Jurkat, Clone E6-1 (cell line): ENCODE data around the gene EME2.
A peak's percentile ranks its signal among the peaks of the same experiment; 100 is the strongest.
"Not testable (repeated sequence)": the region's sequence is repeated elsewhere in the genome, so short reads cannot be mapped to it uniquely, and the experiment has no call there.

Experiments
- DNase-seq: peaks from one replicate; pipeline ENCODE4 v3.0.0-alpha.2; 2011; ENCODE audit warnings: low read depth, low spot score
- H3K4me3 ChIP-seq: 2 replicates; pipeline ENCODE4 v1.5.1; 2011; ENCODE audit warnings: mild to moderate bottlenecking, low read length, control low read depth, moderate library complexity

Gene EME2

DNA sequence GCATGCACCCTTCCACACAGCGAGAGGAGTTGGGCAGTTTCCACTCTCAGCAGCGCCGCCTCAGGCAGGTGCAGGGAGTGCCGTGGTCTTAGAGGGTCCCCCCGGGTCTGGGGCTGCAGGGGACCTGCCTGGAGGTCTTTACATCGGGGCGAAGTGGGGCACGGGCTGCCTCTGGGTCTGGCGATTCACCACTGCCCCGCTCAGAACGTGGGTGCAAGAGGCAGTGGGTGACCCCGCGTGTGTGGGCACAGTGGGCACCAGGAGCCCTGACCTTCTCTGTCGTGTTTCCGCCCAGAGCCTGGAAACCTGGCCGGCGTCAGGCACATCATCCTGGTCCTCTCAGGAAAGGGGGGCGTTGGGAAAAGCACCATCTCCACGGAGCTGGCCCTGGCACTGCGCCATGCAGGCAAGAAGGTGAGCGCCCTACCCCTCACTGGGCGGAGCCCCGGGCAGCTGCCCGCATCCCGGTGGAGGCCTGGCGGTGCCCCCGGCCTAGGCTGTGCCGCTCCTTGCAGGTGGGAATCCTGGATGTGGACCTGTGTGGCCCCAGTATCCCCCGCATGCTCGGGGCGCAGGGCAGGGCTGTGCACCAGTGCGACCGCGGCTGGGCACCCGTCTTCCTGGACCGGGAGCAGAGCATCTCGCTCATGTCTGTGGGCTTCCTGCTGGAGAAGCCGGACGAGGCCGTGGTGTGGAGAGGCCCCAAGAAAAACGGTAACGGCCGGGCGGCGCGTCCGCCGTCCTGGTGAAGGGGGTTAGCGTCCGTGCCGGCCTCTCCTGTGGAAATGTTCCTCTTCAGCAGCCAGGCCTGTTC, 13.8 kb downstream of the EME2 start:
- no peak overlapping the region for H3K4me3 ChIP-seq
- DNase-seq, result no peak

GRCh38 chr16:1787056-1787321, 14.4 kb downstream of the EME2 start:
- no peak for DNase-seq
- no peak overlapping the region for H3K4me3 ChIP-seq

DNA sequence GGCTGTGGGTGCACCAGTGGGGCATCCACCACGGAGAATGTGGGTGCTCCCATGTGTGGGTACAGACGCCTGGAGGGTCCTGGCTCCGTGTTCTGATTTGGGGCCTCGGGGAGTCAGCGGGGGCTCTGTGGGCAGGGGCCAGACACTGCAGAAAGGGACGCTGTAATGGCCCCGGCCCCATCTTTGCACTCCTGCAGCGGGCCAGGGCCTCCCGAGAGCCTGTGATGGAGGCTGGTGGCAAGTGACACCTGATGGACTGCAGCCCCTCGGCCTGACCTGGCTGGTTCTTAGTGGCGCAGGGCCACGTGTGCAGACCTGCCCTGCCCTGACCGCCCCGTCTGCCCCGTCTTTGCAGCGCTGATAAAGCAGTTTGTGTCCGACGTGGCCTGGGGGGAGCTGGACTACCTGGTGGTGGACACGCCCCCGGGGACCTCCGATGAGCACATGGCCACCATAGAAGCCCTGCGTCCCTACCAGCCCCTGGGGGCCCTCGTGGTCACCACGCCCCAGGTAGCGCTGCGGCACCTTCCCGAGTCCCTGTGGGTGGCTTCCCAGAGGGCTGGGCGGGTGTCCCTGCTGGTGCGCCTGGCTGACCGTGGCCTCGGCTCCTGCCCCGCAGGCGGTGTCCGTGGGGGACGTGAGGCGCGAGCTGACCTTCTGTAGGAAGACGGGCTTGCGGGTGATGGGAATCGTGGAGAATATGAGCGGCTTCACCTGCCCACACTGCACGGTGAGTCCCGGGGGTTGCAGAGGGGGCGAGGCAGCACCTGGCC, 14.9 kb downstream of the EME2 start:
- H3K4me3 ChIP-seq, result no peak overlapping the region
- no peak for DNase-seq

GRCh38 chr16:1788095-1788707, 15.6 kb downstream of the EME2 start:
- DNase-seq, result no peak
- H3K4me3 ChIP-seq, result no peak overlapping the region

DNA sequence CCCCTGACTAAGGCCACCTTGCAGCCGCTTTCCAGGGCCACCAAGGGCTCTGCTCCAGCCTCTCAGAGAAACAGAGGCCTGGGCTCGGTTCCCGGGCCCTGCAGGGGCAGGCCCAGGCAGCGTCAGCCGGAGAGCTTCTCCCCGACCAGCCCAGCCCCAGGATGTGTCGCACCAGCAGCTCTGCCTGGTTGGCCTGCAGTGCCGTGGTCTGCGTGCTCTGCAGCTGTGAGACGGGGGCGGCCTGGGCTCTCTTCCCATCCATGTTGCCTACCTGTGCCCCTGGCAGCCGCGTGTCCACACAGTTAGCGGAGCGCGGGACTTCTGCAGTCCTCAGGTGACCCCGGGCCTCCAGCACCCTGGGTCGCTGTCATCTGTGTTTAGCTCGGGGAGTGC, 16.1 kb downstream of the EME2 start:
- H3K4me3 ChIP-seq, result no peak overlapping the region
- DNase-seq, result no peak

- no peak for DNase-seq
Observed at GRCh38 chr16:1789643-1790045, 17.0 kb downstream of the EME2 start.

GRCh38 chr16:1790261-1790610, 17.6 kb downstream of the EME2 start:
- no peak overlapping the region for H3K4me3 ChIP-seq
- DNase-seq, result no peak

More at GRCh38 chr16:1789643-1790045, 17.0 kb downstream of the EME2 start:
- no peak overlapping the region for H3K4me3 ChIP-seq

DNA sequence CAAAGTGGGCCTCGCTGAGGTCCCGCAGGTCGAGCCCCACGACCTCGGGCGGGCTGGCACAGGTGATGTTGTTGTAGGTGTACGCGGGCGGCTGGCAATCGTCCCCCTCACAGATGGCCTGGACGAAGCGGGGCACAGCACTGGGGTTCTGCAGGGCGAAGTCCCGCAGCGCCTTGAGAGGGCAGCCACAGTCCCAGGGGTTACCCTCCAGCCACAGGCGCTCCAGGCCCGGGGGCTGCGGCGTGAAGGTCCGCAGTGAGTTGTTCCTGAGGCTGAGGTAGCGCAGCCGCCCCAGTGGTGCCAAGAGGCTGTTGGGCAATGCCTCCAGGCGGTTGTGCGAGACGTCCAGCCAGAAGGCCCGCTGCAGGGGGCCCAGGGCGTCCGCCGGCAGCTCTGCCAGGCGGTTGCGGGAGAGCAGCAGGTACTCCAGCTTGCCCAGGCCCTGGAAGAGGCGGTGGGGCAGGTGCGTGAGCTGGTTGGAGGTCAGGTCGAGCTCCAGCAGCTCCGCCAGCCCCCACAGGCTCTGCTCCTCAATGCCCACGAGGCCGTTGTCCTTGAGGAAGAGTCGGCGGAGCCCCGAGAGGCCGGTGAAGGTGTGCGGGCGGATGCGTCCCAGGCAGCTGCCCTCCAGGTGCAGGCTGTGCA, 18.1 kb downstream of the EME2 start:
- DNase-seq, result no peak
- H3K4me3 ChIP-seq, result no peak overlapping the region

DNA sequence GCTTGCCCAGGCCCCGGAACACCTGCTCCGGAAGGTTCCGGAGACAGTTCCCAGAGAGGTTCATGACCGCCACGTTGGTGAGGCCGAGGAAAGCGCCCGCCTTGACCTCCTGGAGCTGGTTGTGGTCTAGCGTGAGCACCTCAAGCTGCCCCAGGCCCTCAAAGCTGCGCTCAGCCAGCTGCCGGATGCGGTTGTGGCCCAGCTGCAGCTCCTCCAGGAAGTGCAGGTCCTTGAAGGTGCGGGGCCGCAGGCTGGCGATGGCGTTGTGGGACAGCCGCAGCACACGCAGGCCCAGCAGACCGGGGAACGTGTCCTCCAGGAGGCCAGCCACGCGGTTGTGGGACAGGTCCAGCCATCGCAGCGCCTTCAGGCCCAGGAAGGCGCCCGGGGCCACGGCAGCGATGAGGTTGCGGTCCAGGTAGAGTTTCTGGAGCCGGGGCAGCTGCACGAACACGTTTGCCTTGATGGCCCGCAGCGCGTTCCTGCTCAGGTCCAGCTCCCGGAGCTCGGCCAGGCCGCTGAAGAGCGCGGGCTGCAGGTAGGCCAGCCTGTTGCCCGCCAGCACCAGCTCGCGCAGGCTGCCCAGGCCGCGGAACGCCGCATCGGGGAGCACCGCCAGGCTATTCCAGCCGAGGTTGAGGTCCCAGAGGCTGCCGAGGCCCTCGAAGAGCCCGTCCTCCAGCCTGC, 18.8 kb downstream of the EME2 start:
- H3K4me3 ChIP-seq, result no peak overlapping the region
- peak; percentile 75 for DNase-seq

DNA sequence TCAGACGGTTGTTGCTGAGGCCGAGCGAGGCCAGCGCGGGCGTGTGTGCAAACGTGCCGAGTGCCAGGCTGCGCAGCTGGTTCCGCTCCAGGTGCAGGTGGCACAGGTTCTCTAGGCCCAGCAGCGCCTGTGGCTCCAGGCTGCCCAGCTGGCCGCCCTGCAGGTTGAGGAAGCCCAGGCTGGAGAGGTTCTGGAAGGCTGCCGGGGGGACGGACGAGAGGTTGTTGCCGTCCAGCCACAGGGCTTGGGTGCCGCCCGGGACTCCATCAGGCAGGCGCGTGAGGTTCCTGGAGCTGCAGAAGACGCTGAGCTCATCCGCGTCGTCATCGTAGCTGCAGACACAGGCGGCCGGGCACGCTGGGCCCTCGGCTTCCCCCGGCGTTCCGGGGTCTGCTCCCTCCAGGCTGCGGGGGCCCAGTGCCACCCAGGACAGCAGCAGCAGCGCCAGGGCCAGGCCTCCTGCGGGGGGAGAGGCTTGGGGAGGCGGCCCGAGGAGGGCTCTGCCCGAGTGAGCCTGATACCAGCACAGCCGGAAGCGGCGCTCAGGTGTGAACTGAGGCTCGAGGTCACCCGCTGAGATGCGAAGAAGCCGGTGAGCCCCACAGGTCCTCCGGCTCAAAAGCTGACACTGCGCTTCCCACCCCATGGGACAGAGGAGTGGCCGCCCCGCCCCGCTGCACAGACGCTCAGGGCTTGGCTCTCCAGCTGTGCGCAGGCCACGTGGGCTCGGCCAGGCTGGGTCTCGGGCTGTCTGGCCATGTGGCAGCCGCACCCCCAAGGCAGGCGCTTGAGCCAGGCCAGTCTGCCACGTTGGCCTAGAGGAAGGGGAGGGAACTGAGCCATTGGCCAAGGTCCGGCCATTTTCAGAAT, 19.6 kb downstream of the EME2 start:
- no peak overlapping the region for H3K4me3 ChIP-seq
- no peak for DNase-seq

DNA sequence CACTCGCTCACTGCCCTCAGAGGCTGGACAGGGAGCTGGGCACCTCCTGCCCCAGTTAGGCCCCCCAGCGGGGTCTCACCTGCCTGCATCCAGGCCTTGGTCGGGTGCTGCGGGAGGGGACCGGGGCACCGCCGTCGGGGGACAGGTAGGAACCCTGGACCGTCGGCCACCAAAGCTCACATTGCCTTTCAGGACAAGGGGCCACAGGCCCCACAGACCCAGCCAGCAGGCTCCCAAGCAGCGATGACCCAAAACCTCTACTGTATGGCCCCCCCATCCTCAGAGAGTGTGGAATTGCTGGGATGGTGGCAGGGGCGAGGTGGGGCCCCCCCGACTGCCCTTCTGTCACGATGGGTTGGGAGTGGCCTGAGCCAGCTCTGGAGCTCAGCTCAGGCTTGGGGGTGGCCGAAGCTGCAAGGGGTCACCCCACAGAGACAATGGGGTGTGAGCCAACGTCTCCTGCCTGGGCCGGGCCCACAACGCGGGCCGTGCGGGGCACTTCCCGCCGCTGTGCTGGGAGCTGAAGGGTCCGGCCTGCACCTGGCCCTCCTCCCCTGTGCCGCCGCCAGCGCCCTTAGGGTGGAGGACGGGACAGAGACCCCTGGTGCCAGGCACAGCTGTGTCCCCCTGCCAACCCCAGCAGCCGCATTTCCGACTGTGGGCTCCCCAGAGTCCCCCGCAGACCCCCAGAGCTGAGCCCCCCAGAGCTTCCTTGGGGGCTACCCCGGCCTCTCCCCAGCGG, 20.4 kb downstream of the EME2 start:
- no peak overlapping the region for H3K4me3 ChIP-seq
- DNase-seq, result no peak

- DNase-seq, result no peak
- no peak within 1 kb of the TSS for H3K4me3 ChIP-seq
Observed at GRCh38 chr16:1793578-1794220, 21.1 kb downstream of the EME2 start, which contains the start of gene IGFALS. TSS of gene IGFALS (minus strand) at chr16:1793705. CDS start at chr16:1793652, 53 bp downstream.

- DNase-seq, result no peak
- H3K4me3 ChIP-seq, result no peak overlapping the region
Observed at GRCh38 chr16:1794221-1794871, 21.7 kb downstream of the EME2 start.

DNA sequence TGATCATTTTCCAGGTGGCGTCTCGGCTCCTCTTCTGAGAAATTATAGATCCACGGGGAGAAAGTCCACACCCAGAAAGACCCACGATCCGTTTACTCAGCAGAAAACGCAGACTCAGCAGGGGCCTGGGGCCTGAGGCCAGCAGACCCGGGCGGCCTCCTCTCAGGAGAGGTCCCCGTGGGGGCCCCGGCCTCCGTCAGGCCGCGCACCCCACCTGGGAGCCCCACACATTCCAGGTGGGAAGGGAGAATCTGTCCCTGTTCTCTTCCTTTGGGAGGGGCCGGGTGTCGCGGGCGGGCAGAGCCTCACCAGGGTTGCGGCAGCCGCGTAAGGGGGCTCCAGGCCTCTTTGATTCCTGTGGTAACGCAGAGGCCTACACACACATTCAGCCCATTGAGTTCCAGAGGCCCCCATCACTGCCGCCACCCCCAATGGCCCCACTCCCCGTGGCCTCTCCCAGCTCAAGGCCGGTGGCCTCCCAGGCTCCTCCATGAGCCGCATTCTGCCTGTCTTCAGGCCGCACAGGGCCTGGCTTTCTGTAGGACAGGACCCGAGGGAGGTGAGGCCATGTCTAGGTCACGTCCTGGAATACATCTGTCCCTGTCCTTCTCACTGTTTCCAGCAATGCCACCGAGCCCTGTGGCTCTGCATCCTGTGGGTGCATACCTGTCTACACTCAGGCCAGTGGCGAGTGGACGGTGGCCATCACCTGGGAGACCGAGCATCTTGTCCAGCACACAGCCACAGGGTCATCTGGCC, 22.5 kb downstream of the EME2 start:
- DNase-seq, result no peak
- H3K4me3 ChIP-seq, result no peak overlapping the region

- not testable (repeated sequence) for H3K4me3 ChIP-seq, DNase-seq
Observed at GRCh38 chr16:1799263-1799662, 26.7 kb downstream of the EME2 start.

GRCh38 chr16:1800701-1801100, 28.1 kb downstream of the EME2 start:
- DNase-seq, result no peak
- no peak overlapping the region for H3K4me3 ChIP-seq
